Activated CD4-positive, alpha-beta T cell treated with anti-CD3 and anti-CD28 coated beads, Interleukin-2, amount 50 U/mL, for 4 hours (primary cell): Measurements from ENCODE around the gene NAIF1.
"Not testable (repeated sequence)": the region's sequence is repeated elsewhere in the genome, so short reads cannot be mapped to it uniquely, and the experiment has no call there.

Source experiments
- DNase-seq, 2 experiments: peaks; one replicate each; pipeline ENCODE4 v3.0.0-alpha.2; 2020

The NAIF1 gene

DNA sequence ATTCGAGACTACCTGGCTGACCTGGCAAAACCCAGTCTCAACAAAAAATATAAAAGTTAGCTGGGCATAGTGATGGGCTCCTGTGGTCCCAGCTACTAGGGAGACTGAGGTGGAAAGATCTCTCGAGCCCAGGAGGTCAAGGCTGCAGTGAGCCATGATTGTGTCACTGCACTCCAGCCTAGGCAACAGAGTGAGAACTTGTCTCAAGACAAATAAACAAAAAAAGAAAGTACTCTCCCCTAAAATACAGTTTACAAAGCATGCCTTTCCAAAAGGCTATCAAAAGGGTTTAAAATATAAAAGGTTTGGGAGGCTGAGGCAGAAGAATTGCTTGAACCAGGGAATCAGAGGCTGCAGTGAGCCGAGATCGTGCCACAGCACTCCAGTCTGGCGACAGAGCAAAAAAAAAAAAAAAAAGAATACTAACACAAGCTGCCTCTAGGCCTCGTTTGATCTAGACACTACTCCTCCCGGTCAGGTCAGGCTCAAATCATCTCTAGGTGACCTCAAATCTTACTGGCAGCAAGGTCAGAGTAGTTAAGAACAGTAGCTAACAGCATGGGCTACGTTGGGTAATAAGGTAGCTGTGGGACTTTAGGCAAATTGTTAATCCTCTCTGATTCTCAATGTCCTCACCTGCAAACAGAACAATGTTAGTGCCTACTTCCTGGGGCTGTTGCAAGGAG is 9.3 kb downstream of the NAIF1 start:
- DNase-seq, result no peak

DNA sequence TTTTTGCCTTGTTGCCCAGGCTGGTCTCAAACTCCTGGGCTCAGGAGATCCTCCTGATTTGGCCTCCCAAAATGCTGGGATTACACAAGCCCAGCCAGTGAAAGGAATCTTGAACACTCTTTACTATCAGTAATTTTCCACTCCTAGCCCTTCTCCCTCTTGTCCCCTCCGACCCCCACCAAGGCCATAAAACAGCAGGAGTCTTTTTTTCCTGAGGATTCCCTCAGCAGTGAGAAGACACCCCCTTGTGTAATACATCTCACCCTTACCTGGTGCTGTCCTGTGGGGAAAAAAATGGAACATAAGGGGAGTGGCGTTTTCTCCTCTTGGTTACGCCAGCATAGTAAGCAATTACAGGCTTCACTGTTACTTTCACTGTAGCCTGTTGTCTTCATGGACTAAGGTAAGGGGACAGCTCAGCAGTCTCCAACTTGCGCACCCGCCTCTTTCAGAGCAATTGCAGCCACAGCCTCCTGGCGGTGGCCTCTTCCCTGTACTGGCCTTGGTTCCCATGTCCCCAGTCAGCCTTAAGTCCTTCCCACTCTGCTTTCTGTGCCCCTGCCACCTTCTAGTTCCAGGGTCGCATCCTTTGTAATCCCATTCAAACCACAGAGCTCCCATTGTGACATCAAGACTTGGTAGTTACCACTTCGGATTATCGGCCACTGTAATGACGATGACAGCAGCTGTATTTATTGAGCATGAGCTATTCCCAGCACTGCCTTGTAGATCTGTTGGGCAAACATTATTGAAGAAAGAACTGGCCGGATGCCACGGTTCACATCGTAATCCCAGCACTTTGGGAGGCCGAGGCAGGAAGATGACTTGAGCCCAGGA is 10.0 kb downstream of the NAIF1 start:
- DNase-seq, result no peak

DNA sequence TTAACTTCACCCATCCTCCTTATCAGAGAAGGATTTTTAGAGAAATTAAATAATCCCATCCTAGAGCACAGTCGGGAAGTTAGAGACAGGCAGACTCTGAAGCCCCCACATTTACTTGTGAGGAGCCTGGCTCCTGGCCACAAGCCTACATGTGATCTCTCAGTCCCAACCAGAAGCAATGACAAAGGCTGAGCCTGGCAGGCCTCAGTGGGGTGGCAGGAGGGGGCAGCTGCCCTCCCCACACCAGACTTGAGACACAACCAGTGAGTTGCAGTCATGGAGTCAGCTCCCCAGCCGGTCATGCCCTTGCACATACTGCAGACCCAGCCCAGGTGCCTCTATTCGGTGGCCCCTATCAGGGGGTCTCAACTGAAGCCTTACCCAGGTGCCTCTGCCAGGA is 11.0 kb downstream of the NAIF1 start:
- DNase-seq, result no peak

DNA sequence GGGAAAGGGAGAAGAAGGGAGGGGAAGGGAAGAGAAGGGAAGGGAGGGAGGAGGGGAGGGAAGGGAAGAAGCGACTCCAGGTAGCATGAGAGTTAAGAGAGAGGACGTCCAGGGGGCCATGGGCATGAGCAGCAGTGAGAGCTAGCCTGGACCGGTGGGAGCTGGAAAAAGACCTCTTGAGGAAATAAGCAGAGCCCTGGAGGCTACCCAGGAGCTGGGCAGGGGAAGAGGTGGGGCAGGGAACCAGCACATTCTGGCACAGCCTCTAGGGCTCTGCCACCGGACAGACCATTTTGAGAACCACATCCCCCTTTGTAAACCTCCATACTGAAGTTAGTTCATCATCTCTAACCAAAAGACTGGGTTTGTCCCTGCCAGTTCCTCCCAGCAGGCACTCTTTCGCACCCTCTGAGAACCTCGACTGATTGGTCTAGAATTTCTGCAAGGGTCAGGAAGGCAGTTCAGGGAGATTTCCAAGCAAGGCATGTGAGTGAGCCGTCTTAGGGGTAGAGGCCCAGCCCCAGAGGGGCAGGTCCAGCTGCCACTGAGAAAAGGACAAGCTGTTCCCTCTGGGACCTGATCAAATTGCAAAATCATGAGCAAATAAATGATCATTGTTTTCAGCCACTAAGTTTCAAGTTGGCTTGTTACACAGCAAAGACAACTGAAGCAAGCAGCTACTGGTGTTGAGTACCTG is 11.6 kb downstream of the NAIF1 start:
- DNase-seq, result no peak

DNA sequence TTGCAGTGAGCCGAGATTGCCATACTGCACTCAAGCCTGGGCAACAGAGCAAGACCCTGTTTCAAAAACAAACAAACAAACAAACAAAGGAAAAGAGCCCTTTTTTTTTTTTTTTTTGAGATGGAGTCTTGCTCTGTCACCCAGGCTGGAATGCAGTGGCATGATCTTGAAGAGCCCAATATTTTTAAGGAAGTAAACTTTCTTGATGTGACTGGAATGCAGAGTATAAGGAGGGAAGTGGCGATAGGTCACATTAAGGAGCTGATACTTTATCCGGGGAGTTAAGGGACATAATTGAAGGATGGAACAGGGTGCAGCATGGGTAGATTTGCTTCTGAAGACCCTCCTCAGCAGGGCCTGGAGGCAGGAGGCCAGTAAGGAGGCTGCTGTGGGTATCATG is 13.0 kb downstream of the NAIF1 start:
- DNase-seq, result no peak

DNA sequence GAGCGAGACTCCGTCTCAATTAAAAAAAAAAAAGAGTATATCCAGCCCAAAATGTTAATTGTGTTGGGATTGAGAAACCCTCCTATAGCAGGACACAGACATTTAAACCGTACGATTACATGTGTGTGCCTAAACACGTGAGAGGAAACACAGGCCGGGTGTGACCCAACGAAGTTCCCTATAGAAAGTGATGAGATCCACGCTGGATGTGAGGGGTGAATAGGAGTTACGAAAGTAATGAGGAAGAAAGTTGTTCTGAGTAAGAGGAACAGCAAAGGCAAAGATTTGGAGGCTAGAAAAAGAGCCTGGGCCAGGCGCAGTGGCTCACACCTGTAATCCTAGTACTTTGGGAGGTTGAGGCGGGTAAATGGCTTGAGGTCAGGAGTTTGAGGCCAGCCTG is 13.6 kb downstream of the NAIF1 start:
- DNase-seq, result no peak

DNA sequence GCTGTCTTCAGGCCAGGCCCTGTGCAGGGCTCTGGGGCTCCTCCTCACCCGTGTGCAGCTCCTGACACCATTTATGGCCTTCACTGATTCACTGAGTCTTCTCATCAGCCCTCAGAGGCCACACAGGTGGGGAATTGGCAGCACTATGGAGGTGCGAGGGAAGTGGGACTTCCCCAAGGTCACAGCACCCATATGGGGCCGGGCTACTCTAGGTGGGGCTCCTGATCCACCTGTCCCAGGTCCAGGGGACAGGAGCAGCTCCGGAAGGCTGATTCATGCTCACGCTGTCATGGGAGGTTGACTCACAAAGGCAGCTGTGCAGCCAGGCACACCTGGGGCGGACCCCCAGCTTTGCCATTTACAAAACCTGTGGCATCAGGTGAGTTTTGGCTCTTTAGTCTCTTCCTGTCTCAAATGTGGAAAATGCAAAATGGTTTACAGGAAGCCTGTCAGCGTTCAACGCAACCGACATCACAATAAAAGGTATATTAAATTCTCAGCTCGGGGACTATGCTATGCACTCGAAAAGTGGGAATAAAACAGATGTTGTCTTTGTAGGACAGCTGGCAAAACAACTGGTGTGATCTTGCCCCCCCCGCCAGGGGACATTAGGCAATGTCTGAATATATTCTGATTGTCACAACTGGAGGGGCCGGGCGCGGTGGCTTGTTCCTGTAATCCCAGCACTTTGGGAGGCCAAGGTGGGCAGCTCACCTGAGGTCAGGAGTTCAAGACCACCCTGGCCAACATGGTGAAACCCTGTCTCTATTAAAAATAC is 15.0 kb downstream of the NAIF1 start:
- DNase-seq, result no peak

DNA sequence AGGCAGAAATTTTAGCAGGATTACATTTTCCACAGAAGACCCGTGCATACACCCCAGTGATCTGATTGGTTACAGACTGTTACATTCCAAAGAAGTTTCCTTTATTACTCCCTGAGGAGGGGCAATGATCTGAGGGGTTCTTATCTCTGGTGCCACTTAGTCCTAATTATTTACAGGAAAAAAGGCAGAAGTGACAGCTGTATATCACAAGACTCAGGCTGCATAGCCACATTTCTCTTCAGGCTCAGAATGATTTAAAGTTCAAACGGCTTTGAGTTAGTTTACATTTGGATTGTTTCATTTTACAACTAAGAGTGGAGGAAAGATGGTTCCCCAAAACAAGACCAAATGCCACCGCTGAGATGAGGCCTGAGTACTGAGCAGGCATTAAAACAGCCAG is 17.3 kb downstream of the NAIF1 start:
- no peak for DNase-seq

DNA sequence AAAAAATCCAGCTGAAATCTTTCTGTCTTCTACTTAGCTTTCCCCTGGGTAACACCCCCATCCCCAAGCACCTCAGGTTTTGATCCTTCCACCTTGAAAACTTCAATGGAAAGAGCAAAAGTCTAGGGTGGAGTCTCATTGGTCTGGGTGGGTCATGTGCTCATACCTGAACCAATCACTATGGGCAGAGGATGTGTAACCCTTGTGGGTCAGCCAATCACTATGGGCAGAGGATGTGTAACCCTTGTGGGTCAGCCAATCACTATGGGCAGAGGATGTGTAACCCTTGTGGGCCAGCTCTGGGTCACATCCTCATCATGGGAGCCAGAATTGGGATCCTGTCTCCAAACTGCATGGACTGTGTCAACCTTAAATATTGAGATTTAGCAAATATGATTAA is 18.5 kb downstream of the NAIF1 start:
- DNase-seq, result no peak

DNA sequence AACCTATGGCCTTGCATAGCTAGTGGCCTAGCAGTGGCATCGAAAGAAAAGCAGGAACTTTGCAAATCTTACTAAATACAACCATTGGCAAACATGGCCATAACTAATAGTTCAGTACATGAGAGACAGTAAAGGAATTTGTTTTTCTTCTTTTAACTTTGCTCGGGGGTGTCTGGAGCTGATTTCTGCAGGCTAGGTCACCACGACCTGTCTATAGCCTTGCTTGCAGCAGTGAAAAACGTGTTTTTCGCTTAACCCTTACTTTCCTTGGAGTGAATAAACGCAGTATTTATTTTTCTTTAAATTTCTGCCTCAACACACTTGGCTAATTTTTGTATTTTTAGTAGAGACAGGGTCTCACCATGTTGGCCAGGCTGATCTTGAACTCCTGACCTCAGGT is 19.9 kb downstream of the NAIF1 start:
- DNase-seq, result no peak

DNA sequence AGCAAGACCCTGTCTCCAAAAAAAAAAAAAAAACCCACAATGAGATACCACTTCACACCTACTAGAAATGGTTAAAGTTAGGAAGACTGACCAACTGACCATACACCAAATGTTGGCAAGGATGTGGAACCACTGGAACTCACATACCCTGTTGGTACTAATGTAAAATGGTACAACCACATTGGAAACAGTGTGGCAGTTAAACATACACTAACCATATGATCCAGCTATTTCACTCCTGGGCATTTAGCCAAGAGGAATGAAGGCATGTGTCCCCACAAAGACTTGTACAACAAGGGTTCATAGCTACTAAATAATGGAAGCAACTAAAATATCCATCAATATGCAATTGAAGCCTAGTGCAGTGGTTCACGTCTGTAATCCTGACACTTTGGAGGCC is 21.3 kb downstream of the NAIF1 start:
- DNase-seq, result no peak

DNA sequence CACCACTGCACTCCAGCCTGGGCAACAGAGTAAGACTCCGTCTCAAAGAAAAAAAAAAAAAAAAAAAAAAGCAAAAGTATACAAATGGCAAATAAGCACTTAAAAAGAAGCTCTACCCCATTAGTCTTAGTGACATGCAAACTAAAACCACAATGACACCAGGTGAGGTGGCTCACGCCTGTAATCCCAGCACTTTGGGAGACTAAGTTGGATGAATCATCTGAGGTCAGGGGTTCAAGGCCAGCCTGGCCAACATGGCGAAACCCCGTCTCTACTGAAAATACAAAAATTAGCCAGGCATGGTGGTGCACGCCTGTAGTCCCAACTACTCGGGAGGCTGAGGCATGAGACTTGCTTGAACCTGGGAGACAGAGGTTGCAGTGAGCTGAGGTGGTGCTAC is 21.7 kb downstream of the NAIF1 start:
- DNase-seq, result not testable (repeated sequence)

DNA sequence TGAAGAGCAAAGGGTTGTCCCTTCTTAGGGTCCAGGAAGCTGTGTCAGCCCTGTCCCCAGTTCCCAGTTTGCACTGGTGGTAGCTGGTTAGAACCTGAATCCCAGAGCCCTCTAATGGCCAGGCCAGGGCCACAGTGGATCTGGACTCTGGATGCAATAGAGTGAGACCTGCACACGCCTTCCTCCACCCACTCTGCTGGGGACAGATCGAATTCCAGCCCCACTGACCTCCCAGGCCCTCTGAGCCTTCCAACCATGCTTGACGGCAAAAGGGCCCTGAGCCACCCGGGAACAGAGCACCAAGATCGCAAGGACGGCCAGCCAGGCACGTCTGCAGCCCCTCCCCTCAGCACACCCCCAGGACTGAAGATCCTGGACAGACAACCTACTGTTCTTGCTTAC is 23.7 kb downstream of the NAIF1 start:
- DNase-seq, result no peak

DNA sequence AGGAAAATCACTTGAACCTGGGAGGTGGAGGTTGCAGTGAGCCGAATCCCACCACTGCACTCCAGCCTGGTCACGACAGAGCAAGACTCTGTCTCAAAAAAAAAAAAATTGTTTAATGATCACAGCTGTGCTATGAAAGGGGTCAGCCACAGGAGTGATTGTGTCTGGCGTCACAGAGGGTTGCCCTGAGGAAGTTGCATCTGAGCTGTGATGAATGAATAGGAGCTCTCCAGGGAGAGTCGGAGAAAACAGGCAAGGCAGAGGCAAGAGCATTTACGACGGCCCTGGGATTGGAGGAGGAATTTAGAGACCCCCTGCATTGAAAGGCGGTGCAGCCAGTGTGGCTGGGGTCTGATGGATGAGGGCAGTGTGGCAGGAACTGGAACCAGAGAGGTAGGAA is 25.1 kb downstream of the NAIF1 start:
- DNase-seq, result no peak

DNA sequence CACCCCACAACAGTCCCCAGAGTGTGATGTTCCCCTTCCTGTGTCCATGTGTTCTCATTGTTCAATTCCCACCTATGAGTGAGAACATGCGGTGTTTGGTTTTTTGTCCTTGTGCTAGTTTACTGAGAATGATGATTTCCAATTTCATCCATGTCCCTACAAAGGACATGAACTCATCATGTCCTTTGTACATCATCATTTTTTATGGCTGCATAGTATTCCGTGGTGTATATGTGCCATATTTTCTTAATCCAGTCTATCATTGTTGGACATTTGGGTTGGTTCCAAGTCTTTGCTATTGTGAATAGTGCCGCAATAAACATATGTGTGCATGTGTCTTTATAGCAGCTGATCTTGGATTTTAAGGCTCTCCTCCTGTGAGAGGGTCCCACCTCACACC is 26.3 kb downstream of the NAIF1 start:
- DNase-seq, result not testable (repeated sequence)

DNA sequence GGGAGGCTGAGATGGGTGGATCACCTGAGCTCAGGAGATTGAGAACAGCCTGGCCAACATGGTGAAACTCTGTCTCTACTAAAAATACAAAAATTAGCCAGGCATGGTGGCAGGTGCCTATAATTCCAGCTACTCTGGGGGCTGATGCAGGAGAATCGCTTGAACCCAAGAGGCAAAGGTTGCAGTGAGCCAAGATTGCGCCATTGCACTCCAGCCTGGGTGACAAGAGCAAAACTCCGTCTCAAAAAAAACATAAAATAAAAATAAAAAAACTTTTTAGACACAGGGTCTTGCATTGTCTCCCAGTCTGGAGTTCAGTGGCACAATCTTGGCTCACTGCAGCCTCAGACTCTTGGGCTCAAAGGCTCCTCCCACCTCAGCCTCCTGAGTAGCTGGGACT is 30.6 kb downstream of the NAIF1 start:
- DNase-seq, result not testable (repeated sequence)

DNA sequence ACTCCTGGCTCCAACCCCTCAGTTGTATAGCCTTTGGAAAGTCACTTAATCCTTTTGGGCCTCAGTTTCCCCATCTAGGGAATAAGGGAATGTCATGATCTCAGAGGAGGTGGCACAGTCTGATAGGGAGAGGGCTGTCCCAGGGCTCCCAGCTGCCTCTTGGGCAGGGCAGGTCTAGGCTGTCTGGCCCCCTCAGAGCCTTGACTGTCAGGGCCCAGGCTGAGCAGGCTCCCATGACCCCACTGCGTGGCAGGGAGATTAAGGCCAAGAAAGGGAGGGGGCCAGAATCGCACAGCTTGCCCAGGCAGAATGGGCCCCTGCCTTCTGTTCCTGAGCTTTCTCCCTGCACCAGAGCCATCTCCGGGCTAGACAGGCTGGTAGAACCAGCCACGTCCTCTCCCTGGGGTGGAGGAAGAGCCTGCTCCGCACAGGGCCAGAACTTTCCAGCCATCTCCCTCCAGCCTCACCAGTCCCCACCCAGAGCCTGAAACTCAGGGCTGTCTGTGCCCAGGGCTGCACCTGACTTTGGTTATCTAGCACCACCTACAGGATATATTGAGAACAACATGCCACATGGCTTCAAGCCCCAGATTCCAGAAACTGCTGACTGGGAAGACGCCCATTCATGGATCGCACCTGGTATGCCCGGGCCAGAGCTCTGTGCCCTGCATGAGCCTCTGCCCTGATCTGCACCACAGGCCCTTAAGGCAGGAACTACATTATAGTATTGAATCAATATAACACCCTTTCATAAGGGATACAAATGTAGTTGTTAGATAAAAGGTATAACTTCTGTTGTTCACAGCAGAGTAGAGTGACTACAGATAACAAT is 32.1 kb downstream of the NAIF1 start:
- DNase-seq, result peak; percentile 43 to 55

DNA sequence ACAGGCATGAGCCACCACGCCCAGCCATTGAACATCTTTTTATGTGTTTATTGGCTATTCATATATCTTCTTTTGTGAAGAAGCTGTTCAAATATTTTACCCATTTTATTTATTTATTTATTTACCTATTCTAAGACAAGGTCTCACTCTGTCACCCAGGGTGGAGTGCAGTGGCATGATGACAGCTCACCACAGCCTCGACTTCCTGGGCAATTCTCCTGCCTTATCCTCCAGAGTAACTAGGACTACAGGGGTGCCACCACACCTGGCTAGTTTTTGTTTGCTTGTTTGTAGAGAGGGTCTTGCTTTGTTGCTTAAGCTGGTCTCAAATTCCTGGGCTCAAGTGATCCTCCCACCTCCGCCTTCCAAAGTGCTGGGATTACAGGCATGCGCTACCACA is 33.5 kb downstream of the NAIF1 start:
- no peak for DNase-seq

DNA sequence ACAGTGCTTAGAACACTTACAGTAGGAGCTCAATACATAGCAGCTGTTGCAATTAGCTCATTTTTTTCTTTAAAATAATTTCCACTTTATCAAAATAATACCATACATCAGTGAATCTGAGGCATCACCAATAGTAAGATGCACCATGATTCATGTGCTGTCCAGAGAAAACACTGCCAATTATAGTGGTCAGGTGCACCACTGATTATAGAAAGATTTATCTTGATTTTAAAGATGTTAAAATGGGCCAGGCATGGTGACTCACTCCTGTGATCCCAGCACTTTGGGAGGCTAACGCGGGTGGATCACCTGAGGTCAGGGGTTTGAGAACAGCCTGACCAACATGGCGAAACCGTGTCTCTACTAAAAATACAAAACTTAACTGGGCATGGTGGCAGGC is 39.4 kb downstream of the NAIF1 start:
- DNase-seq, result no peak

DNA sequence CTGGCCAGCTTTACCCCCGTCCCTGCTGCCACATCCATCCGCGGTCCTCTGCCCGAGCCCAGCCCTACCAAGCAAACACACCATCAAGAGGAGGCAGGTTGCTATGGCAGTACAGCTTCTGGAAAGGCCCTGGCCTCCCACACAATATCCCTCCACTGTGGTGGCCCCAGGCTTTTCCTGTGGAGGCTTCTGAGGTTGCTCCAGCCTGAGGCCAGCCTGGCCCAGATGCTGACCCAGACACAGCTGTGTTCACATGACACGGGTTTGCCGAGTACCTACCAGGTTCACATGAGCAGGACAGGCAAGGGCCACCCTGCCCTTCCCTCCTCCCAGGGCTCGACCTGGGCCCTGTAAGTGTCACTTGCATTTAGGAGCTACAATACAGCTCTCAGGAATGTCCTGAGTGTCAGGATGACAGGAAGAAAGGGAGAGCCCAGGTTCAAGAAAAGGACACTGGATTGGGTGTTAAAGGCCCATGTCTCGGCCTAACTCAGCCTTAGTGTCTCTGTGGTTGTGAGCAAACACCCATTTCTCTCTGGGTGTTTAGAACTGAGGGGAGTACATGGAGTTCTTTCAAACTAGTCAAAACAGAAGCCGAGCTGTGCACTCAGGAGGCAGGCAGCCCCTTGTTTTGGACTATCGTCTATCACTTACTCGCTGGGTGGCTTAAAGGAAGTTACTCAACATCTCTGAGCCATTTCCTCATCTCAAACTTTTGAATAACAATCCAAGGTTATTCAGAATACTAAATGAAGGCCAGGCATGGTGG is 40.2 kb downstream of the NAIF1 start:
- no peak for DNase-seq

DNA sequence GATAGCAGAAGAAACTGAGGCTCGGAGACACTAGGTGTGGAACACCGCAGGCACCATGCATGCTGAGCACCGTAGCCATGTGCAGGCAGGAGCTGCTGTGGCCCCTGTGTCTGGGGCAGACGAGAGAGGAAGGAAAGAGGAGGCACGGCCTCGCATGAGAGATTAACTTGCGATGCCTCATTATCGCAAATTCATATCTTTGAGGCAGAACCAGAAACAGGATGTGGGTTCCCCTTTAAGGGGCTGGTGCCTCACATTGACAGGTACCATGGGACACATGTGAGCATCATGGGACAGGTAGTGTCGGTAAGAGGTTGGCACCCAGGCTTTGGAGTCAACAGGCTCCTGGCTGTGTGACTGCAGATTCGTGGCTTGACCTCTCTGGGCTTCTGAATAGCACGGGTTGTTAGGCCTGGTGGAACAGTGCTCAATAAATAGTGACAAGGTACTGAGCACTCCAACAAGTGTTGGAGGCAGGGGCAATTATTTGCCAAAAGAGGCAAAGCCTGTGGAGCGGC is 40.8 kb downstream of the NAIF1 start:
- DNase-seq, result peak; percentile 62 to 73
